HG03457 (cell line): Measurements from ENCODE around the gene GNAT2.

Experiments
- ATAC-seq: cut with Tn5 transposase; IDR thresholded peaks from one replicate; pipeline ENCODE4 v1.9.1; 2021; ENCODE audit warnings: moderate number of reproducible peaks; ENCODE audit not compliant: unreplicated experiment

Gene GNAT2

GRCh38 chr1:109566982-109567381 is 52.4 kb downstream of the GNAT2 start:
- no peak for ATAC-seq

DNA sequence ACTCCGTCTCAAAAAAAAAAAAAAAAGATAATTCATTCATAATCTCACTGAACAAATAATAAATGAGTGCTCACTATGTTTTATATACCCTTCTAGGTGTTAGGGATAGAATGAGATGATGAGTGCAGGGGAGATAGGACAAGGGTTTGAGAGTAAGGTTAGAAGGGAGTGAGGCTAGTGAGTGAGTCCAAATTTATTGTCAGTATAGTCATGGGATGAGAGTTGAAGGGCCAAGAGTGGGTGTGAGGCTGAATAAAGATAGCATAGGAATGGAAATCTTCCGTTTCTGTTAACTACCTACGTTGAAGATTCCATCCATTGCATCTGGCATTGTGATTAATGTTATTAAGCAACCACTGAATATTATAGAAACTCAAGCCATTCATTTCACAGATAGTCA is 54.2 kb downstream of the GNAT2 start:
- ATAC-seq, result no peak

DNA sequence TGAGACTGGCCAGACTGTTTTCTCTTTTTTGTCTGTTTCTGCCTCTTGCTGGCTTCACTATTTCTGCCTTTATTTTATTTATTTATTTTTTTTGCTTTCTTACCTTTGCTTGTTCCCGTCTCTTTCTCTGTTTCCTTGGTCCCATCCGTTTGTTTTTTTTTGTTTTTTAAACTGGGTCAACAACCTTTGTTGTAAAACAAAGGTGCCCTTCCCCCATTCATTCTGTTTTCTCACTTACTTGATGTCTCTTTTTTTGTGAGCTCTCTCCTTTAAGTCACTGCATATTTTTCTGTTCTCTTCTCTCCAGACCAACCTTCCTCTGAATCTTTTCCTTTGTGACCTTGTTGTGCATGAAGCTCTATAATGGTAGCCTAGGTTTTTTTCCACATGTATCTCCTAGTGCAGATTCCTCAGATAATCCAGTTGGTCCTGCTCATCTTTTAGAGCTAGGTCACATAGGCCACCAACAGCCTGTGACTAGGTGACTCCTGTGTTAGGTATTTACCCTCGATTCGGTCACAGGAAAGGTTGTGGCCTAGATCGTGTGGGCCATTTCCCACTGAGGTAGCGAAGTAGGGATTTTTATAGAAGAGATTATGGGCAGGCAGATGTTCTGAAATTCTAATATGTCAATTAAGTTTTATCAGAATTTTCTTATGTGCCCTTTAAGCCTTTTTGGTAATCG is 55.1 kb downstream of the GNAT2 start:
- no peak for ATAC-seq

- no peak for ATAC-seq
These were observed 59.4 kb downstream of the GNAT2 start for GRCh38 chr1:109559995-109560394.

DNA sequence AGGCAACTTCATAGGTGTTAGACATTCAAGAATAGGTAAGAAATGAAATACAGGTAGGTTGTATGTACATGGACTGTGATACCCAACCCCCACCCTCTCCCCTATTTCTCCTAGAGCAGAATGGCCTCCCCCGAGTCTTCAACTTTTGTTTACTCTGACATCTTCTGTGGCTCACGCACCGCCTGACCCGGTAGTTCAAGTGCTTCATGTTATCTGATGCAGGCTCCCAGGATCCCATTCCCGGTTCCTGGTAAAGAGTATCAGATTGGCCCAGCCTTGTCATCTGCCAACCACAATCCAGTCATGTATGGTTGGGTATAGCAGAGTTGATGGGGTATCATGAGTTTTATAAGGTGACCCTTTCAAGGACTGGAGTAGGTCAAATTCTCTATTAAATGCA is 61.9 kb downstream of the GNAT2 start:
- ATAC-seq, result no peak

DNA sequence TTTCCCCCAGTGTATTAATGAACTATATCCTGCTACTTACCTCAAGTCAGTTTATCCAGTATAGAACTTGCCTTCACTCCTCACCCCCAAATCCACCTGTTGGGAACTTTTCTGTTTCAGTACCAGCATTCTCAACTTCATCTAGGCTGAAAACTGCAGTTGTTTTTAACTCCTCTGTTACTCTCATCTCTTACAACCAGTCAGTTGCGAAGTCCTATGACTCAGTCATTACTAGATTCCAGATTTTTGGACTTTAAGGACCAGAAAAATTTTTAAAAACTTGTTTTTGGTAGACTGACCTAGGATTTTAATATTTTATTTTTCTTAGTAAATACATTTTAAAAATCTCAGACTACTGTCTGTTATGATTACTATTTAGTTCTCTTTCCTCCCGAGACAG is 62.9 kb downstream of the GNAT2 start:
- ATAC-seq, result no peak
